ENCODE measurements around the gene LHX2. TPM values are rescaled to one million over a fixed set of nuclear protein-coding genes. Genes with fewer than 3 reads are reported as not detected.

LHX2 gene
- total and polyA plus RNA-seq, 12 donors = 0.06 to 0.37 (median 0.24) TPM; not detected in 9

DNA sequence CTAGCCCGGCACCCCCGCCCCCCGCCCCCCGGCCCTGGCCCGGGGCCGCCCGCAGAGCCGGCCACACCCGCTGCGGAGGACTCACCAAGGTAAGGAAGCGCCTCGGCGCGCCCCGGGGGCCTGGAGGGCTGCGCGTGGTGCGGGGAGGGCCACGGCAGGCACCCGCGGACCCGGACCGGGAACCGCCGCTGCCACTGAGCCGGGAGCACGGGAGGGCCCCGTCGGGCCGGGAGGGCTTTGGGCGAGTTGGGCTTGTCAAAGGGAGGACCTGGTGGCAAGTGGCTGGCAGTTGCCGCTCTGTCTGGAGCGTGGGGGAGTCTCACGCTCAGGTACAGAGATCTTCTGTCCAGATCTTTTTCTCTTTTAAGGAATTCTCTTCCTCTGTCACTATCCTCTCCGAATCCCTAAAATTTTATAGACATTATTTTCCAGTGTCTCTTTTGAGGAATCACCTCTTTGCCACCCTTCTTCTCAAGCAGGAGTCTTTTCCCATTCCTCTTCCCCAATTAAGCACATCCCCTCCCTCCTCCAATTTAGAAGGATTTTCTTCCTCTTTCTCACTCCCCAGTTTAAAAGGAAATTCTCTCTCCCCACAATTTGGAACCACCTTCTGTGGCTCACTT is 11.3 kb upstream of the LHX2 start:
- no peak for DNase-seq
- no peak for TF ChIP-seq POLR2A (IDR thresholded peaks at IDR 0.05)
- TF ChIP-seq, protein P1, sequence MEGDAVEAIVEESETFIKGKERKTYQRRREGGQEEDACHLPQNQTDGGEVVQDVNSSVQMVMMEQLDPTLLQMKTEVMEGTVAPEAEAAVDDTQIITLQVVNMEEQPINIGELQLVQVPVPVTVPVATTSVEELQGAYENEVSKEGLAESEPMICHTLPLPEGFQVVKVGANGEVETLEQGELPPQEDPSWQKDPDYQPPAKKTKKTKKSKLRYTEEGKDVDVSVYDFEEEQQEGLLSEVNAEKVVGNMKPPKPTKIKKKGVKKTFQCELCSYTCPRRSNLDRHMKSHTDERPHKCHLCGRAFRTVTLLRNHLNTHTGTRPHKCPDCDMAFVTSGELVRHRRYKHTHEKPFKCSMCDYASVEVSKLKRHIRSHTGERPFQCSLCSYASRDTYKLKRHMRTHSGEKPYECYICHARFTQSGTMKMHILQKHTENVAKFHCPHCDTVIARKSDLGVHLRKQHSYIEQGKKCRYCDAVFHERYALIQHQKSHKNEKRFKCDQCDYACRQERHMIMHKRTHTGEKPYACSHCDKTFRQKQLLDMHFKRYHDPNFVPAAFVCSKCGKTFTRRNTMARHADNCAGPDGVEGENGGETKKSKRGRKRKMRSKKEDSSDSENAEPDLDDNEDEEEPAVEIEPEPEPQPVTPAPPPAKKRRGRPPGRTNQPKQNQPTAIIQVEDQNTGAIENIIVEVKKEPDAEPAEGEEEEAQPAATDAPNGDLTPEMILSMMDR (IDR thresholded peaks at IDR 0.05) = no peak

GRCh38 chr9:124000784-124001457 is 10.6 kb upstream of the LHX2 start:
- no peak for DNase-seq
- 6 to 11% (median 8%) methylated on average over 13 to 15 of the region's 15 CpGs for WGBS, 4 donors
- H3K27me3 ChIP-seq = peaks cover 86% of the 10 kb centered on the region
- intact Hi-C loops (cut with DNase I) = no loop called here
- TF ChIP-seq, protein P1 (IDR thresholded peaks at IDR 0.05) = no peak
- no peak for TF ChIP-seq POLR2A (IDR thresholded peaks at IDR 0.05)
- no peak overlapping the region for H3K27ac ChIP-seq
- no peaks in the 10 kb centered on the region for H3K9me3 ChIP-seq (replicated peaks in 1 of 3)
- H3K36me3 ChIP-seq (replicated peaks in 1 of 2) = no peaks in the 10 kb centered on the region
- peaks cover 0 to 5% of the 10 kb centered on the region in 2 donors for H3K4me1 ChIP-seq (replicated peaks in 1 of 2)
- no peak overlapping the region for H3K4me3 ChIP-seq

More for the DNA sequence above, 11.3 kb upstream of the LHX2 start:
- Histone ChIP-seq H3K4me1 (replicated peaks in 1 of 2) (peaks cover 0 to 5% of the 10 kb centered on the region in 2 donors), H3K27me3 (peaks cover 84% of the 10 kb centered on the region), H3K36me3 (replicated peaks in 1 of 2) (no peaks in the 10 kb centered on the region), H3K9me3 (replicated peaks in 1 of 3) (no peaks in the 10 kb centered on the region), H3K4me3 (peak overlapping the region in 1 of 4 donors; percentile 44), H3K27ac (no peak overlapping the region)
- intact Hi-C loops (cut with DNase I) = no loop called here
- WGBS, 4 donors = 3 to 8% (median 5%) methylated on average over 9 to 35 of the region's 35 CpGs

DNA sequence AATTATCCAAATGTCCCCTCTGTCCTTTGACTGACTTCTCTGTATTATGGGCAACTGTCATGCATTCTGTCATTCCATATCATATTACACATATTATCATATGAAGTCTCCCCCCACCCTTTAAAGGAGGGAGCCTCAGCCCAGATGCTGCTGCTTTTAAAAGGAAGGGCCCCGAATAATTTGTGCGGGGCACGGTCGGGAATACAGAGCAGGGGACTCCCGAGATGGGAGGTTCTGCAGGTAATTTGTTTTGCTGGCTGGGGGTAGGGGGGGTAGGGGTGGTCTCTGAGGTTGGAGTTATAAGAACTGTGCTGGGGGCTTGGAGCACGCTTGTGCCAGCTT is 10.1 kb upstream of the LHX2 start:
- WGBS, 4 donors = 4 to 19% (median 8%) methylated on average over 6 of the region's 6 CpGs
- peaks cover 86% of the 10 kb centered on the region for H3K27me3 ChIP-seq

DNA sequence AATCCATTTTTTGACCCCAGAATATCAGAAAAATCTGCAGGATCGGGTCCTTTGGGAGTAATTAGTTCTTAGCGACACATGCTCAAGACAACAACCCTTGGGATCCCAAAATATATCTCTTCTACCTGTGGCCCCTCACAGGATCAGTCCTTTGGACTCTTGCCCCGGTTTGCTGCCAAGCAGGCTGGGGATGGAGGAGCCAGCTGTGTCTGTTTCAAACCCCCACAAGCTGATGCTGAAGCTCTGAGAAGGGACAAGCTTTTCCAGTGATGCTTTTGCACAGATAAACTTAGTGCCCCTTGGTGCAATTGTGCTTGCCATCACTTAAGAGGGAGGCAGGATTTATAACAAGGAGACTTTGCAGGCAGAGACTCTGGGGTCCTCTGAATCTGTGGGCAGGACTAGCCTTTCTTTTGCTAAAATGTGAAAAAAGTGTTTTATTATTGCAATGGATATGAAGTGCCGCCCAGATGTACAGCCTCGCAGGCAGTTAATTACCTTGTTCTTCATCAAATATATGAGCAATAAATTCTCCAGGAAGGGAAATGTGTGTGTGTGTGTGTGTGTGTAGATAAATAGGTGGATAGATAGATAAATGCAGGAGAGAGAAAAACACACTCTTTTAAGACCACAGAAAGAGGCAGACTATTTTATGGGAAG is 9.6 kb upstream of the LHX2 start:
- intact Hi-C loops (cut with DNase I) = no loop called here
- H3K4me3 ChIP-seq = no peak overlapping the region
- no peak for DNase-seq
- H3K4me1 ChIP-seq (replicated peaks in 1 of 2) = no peaks in the 10 kb centered on the region
- peaks cover 86% of the 10 kb centered on the region for H3K27me3 ChIP-seq
- H3K9me3 ChIP-seq (replicated peaks in 1 of 3) = no peaks in the 10 kb centered on the region
- H3K36me3 ChIP-seq (replicated peaks in 1 of 2) = no peaks in the 10 kb centered on the region
- TF ChIP-seq, protein P1 (IDR thresholded peaks at IDR 0.05) = no peak
- TF ChIP-seq POLR2A (IDR thresholded peaks at IDR 0.05) = no peak
- no peak overlapping the region for H3K27ac ChIP-seq
- WGBS, 4 donors = 5 to 12% (median 8%) methylated on average over 5 of the region's 5 CpGs

More for the DNA sequence above, 10.1 kb upstream of the LHX2 start:
- no peaks in the 10 kb centered on the region for H3K36me3 ChIP-seq (replicated peaks in 1 of 2)
- intact Hi-C loops (cut with DNase I) = no loop called here
- no peak for DNase-seq
- no peaks in the 10 kb centered on the region for H3K9me3 ChIP-seq (replicated peaks in 1 of 3)
- H3K27ac ChIP-seq = no peak overlapping the region
- TF ChIP-seq, protein P1 (IDR thresholded peaks at IDR 0.05) = no peak
- no peak for TF ChIP-seq POLR2A (IDR thresholded peaks at IDR 0.05)
- peaks cover 0 to 5% of the 10 kb centered on the region in 2 donors for H3K4me1 ChIP-seq (replicated peaks in 1 of 2)
- no peak overlapping the region for H3K4me3 ChIP-seq

All from adrenal gland (tissue), 12 donors.